WERI-Rb-1 (cell line): Measurements from ENCODE around the gene IFNAR2.
A peak's percentile ranks its signal among the peaks of the same experiment; 100 is the strongest.
"Not testable (repeated sequence)": the region's sequence is repeated elsewhere in the genome, so short reads cannot be mapped to it uniquely, and the experiment has no call there.

Experiments used
- DNase-seq: peaks from one replicate; pipeline ENCODE4 v3.0.0-alpha.2; 2020
- H3K27ac ChIP-seq: fragments of 250-450 bp; sonication (Bioruptor Pico); 2 replicates; pipeline ENCODE4 v1.5.1; 2020; ENCODE audit warnings: mild to moderate bottlenecking, moderate library complexity
- H3K27me3 ChIP-seq: fragments of 250-450 bp; sonication (Bioruptor Pico); 2 replicates; pipeline ENCODE4 v1.5.1; 2021; ENCODE audit warnings: mild to moderate bottlenecking, low read depth, moderate library complexity; ENCODE audit not compliant: insufficient read depth, severe bottlenecking
- H3K36me3 ChIP-seq: fragments of 250-450 bp; sonication (Bioruptor Pico); 2 replicates; pipeline ENCODE4 v1.5.1; 2020; ENCODE audit warnings: mild to moderate bottlenecking, moderate library complexity
- H3K4me3 ChIP-seq: 2 replicates; pipeline ENCODE4 v1.5.1; 2011; ENCODE audit warnings: low read depth, mild to moderate bottlenecking, control low read depth, low read length
- H3K9me3 ChIP-seq: fragments of 250-450 bp; sonication (Bioruptor Pico); 2 replicates; pipeline ENCODE4 v1.5.1; 2021; ENCODE audit warnings: mild to moderate bottlenecking, moderate library complexity; ENCODE audit not compliant: severe bottlenecking
- CTCF ChIP-seq: IDR thresholded peaks from 2 replicates; pipeline ENCODE4 v1.5.1; 2011; ENCODE audit warnings: low read depth, mild to moderate bottlenecking, control low read depth, inconsistent platforms, low read length

Gene IFNAR2

DNA sequence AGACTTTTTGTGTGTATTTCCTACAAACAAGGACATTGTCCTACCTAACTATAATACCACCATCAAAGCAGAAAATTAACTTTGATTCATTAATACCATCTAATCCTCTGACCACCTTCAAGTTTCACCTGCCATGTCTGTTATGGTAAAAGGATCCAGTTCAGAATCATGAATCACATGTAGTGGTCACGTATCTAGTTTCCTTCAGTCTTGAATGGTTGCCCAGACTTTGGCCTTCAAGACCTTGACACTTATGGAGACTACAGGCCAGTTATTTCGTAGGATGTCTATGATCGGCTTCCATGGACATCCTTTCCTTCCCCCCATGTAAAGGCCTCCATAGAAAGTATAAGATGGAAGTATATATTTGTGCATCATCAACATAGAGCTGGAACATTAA is 10.4 kb upstream of the IFNAR2 start:
- H3K27me3 ChIP-seq: no peaks in the 10 kb centered on the region

GRCh38 chr21:33219954-33220353 is 9.8 kb upstream of the IFNAR2 start:
- peaks cover 3% of the 10 kb centered on the region for H3K9me3 ChIP-seq
- TF ChIP-seq CTCF: no peak
- no peak overlapping the region for H3K27ac ChIP-seq
- no peaks in the 10 kb centered on the region for H3K27me3 ChIP-seq
- no peak for DNase-seq
- H3K36me3 ChIP-seq: no peaks in the 10 kb centered on the region
- no peak overlapping the region for H3K4me3 ChIP-seq

More for the DNA sequence above, 10.4 kb upstream of the IFNAR2 start:
- Histone ChIP-seq H3K9me3 (peaks cover 3% of the 10 kb centered on the region), H3K4me3 (no peak overlapping the region), H3K36me3 (no peaks in the 10 kb centered on the region), H3K27ac (no peak overlapping the region)
- no peak for DNase-seq
- TF ChIP-seq CTCF: no peak

DNA sequence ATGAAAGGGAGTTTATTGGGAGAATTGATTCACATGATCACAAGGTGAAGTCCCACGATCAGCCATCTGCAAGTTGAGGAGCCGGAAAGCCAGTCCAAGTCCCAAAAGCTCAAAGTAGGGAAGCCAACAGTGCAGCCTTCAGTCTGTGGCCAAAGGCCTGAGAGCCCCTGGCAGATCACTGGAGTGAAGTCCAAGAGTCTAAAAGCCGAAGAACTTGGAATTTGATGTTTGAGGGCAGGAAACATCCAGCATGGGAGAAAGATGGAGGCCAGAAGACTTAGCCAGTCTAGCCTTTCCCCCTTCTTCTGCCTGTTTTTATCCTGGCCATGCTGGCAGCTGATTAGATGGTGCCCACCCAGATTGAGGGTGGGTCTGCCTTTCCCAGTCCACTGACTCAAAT is 4.4 kb upstream of the IFNAR2 start:
- not testable (repeated sequence) for H3K4me3 ChIP-seq, H3K27me3 ChIP-seq, DNase-seq, H3K27ac ChIP-seq, H3K9me3 ChIP-seq, H3K36me3 ChIP-seq

DNA sequence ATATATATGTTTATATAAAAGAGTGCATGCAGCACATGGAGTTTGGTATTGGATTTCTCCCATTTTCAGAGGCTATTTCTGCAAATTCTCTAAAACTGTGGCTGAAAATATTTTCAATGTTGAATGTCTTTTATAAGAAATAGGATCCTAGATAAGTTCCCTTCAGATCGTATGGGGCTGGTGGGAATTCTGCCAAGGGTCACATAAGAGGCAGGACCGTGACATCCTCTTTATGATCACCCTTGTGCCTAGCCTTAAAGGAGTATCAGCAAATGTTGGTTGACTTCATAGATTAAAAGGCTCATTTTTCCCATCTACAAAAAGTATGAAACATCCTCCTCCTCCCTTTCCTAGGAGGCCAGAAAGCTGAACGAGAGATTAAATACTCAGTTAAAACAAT is 1.3 kb upstream of the IFNAR2 start:
- Histone ChIP-seq H3K27me3 (no peaks in the 10 kb centered on the region), H3K4me3 (no peak overlapping the region), H3K36me3 (peaks cover 15% of the 10 kb centered on the region; the same call in 1 of the 2 replicates), H3K27ac (no peak overlapping the region), H3K9me3 (peaks cover 3% of the 10 kb centered on the region)
- TF ChIP-seq CTCF: no peak
- DNase-seq: no peak

DNA sequence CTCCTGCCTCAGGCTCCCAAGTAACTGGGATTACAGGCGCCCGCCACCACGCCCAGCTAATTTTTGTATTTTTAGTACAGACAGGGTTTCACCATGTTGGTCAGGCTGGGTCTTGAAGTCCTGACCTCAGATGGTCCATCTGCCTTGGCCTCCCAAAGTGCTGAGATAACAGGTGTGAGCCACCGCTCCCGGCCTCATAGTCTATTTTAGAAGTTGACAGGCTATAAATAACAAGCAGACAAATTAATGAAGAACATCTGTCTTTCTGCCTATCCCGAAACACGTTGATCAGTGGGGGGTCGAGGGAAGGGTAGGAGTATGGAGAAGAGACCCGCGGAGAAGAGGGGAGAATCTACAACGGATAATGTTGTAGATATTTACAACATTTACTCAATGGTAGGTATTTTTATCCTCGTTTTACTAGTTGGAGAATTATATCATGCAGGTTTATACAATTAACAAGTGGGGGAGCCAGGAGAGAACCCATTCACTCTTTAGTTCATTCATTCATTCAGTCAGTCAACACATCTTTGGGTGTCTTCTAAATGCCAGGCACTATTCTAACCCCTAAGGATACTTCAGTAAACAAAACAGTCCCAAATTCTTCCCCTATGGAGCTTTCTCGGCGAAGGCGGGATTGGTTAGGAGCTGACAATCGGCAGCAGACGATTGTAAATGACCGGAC is 497 bp upstream of the IFNAR2 start:
- DNase-seq: no peak

More for the DNA sequence above, 497 bp upstream of the IFNAR2 start:
- Histone ChIP-seq H3K9me3 (peaks cover 3% of the 10 kb centered on the region), H3K4me3 (peak overlapping the region; percentile 65), H3K27me3 (no peaks in the 10 kb centered on the region), H3K36me3 (peaks cover 15% of the 10 kb centered on the region; the same call in 1 of the 2 replicates), H3K27ac (peak overlapping the region; percentile 60)
- no peak for TF ChIP-seq CTCF
